WTC11 (cell line): Measurements from ENCODE around the gene RSPO1.

Experiments
- SP1 ChIP-seq: sonication (generic); formaldehyde crosslinking; conservative IDR thresholded peaks from 2 replicates; pipeline ENCODE4 v1.8.1; 2022; ENCODE audit warnings: missing genetic modification reagents
- TEAD1 ChIP-seq: sonication (generic); formaldehyde crosslinking; IDR thresholded peaks from 2 replicates; pipeline ENCODE4 v1.8.0; 2022; ENCODE audit warnings: mild to moderate bottlenecking, missing genetic modification reagents

- TF ChIP-seq SP1 (CRISPR knock-in tag) = peak; percentile 79
- TF ChIP-seq TEAD1 (CRISPR knock-in tag) = no peak
Observed at GRCh38 chr1:37595440-37596181, 39.1 kb downstream of the RSPO1 start, which contains the start of gene GNL2.
